GM12865 (cell line): Measurements from ENCODE around the gene TBL3.
"Not testable (repeated sequence)": the region's sequence is repeated elsewhere in the genome, so short reads cannot be mapped to it uniquely, and the experiment has no call there.

Experiments
- DNase-seq: peaks from one replicate; pipeline ENCODE4 v3.0.0; 2010; ENCODE audit warnings: low read depth
- H3K4me3 ChIP-seq: 2 replicates; pipeline ENCODE4 v1.5.1; 2011; ENCODE audit warnings: mild to moderate bottlenecking, low read depth, low read length, control low read depth
- TF ChIP-seq, protein P1 (sequence below): IDR thresholded peaks from 2 replicates; pipeline ENCODE4 v1.5.1; 2011; ENCODE audit warnings: low read length, control low read depth, low read depth, inconsistent platforms; ENCODE audit not compliant: insufficient read depth; ENCODE audit errors: missing control alignments

Gene TBL3

DNA sequence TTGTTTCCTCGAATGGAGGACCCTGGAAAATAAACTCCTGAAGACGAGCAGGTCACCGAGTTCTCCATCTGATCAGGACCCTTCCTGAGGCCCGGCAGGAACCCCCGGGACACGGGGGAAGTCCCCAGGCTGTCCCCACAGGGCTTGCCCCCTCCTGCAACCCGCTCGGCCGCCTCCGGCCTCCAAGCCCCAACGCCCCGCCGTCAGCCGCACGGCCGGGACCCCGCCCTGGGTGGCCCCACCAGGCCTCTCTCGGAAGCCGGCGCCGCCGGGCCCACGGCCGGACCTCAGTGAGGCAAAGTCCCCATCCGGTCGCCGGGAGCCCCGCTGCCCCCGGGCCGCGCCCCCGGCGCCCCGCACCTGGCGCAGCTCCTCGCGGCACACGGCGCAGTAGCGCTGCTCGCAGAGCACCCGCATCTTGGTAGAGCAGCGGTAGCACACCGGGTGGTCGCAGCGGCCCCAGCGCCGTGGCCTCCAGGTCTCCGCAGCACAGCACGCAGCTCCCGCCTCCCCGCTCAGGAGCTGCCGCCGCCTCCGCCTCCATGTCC, 37.4 kb downstream of the TBL3 start:
- H3K4me3 ChIP-seq, result peak overlapping the region; percentile 81
- DNase-seq, result no peak
- TF ChIP-seq, protein P1, sequence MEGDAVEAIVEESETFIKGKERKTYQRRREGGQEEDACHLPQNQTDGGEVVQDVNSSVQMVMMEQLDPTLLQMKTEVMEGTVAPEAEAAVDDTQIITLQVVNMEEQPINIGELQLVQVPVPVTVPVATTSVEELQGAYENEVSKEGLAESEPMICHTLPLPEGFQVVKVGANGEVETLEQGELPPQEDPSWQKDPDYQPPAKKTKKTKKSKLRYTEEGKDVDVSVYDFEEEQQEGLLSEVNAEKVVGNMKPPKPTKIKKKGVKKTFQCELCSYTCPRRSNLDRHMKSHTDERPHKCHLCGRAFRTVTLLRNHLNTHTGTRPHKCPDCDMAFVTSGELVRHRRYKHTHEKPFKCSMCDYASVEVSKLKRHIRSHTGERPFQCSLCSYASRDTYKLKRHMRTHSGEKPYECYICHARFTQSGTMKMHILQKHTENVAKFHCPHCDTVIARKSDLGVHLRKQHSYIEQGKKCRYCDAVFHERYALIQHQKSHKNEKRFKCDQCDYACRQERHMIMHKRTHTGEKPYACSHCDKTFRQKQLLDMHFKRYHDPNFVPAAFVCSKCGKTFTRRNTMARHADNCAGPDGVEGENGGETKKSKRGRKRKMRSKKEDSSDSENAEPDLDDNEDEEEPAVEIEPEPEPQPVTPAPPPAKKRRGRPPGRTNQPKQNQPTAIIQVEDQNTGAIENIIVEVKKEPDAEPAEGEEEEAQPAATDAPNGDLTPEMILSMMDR, result no peak

GRCh38 chr16:2009791-2010510, 38.1 kb downstream of the TBL3 start, which contains the start of gene ZNF598:
TSS of gene ZNF598 (minus strand) at chr16:2009821.
- TF ChIP-seq, protein P1, result no peak
- H3K4me3 ChIP-seq, result peak within 1 kb of the TSS; percentile 91
- peak; percentile 91 for DNase-seq

- H3K4me3 ChIP-seq, DNase-seq: not testable (repeated sequence)
These were observed 39.9 kb downstream of the TBL3 start for GRCh38 chr16:2011726-2012125.

DNA sequence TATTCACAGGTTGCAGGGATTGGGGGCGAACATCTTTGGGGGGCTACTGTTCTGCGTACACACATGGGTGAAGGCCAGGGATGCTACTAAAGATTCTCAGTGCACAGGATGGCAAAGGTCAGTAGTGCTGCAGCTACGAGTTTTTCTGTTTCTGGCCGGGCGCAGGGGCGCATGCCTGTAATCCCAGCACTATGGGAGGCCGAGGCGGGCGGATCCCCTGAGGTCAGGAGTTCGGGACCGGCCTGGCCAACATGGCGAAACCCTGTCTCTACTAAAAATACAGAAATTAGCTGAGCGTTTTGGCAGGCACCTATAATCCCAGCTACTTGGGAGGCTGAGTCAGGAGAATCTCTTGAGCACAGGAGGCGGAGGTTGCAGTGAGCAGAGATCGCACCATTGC, 41.7 kb downstream of the TBL3 start:
- no peak for DNase-seq
- TF ChIP-seq, protein P1, result no peak
- H3K4me3 ChIP-seq, result no peak overlapping the region

DNA sequence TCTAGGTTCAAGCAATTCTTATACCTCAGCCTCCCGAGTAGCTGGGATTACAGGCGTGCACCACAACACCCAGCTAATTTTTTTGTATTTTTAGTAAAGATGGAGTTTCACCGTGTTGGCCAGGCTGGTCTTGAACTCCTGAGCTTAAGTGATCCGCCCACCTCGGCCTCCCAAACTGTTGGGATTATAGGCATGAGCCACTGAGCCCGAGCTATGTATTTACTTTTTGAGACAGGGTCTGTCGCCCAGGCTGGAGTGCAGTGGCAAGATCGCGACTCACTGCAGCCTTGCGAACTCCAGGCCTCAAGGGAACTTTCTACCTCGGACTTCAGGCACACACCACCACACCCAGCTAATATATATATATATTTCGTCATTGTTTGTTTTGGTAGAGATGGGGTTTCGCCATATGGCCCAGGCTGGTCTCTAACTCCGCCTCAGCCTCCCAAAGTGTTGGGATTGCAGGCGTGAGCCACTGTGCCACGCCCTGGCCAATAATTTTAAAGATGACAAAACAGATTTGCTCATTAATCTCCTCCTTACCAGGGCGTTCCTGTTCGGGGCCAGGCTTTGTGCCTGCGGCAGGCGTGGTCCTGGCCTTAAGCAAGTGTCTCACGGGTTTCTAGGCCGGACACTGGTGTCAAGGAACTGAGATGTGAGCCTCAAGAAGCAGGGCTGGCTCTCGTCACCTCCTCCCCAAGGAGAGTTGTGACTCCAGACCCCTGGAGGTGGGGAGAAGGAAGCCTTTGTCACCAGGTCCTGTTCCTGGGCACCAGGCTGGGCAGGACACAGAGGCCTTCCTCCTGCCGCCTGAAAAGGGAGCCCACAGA, 43.5 kb downstream of the TBL3 start:
- DNase-seq, result no peak
- no peak overlapping the region for H3K4me3 ChIP-seq
- TF ChIP-seq, protein P1, result no peak

DNA sequence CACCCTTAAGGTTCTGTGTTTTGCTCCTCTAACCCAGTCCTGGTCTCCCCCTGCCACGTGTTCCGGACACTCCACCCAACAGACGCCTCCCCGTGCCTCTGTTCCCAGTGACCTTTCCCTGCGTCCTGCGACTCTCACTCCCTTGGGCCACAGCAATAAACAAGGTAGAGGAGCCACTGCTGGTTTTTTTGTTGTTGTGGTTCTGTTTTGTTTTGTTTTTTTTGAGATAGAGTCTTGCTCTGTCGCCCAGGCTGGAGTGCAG, 44.0 kb downstream of the TBL3 start:
- TF ChIP-seq, protein P1, result no peak
- H3K4me3 ChIP-seq, result no peak overlapping the region
- DNase-seq, result no peak

- TF ChIP-seq, protein P1, result peak; percentile 40
- no peak overlapping the region for H3K4me3 ChIP-seq
- DNase-seq, result no peak
These were observed 44.6 kb downstream of the TBL3 start for GRCh38 chr16:2016407-2016922.
